Heart right ventricle (tissue), 16 donors: ENCODE results near the gene MEF2B. TPM values are rescaled to one million over a fixed set of nuclear protein-coding genes. Genes with fewer than 3 reads are reported as not detected.
"Not testable (repeated sequence)": the region's sequence is repeated elsewhere in the genome, so short reads cannot be mapped to it uniquely, and the experiment has no call there.

Experiments used
- ATAC-seq, 8 donors: fragments of 200-7000 bp; cut with Tn5 transposase; one replicate each; pipeline ENCODE4 v1.9.1; 2020; ENCODE audit warnings: mild to moderate bottlenecking in 8 of 8, moderate library complexity in 8 of 8, moderate number of reproducible peaks in 1 of 8
- DNase-seq, 2 donors: peaks; one replicate each; pipeline ENCODE4 v3.0.0-alpha.2; 2020
- H3K27ac ChIP-seq, 10 donors: fragments of 200-600 bp; sonication (generic) in 2 of 10; one replicate each; pipeline versions ENCODE4 v1.5.0 to v1.8.0; 2020 to 2022; ENCODE audit warnings: mild to moderate bottlenecking in 3 of 10
- H3K27me3 ChIP-seq, 7 donors: fragments of 200-600 bp; one replicate each; pipeline ENCODE4 v1.8.0; 2021 to 2022; ENCODE audit warnings: mild to moderate bottlenecking in 2 of 7
- H3K36me3 ChIP-seq, 9 donors: fragments of 200-600 bp; sonication (generic) in 1 of 9; one replicate each; pipeline versions ENCODE4 v1.5.0 to v1.8.0; 2020 to 2022; ENCODE audit warnings: mild to moderate bottlenecking in 2 of 9
- H3K4me1 ChIP-seq, 9 donors: fragments of 200-600 bp; sonication (generic) in 1 of 9; one replicate each; pipeline versions ENCODE4 v1.5.0 to v1.8.0; 2020 to 2022; ENCODE audit warnings: mild to moderate bottlenecking in 4 of 9
- H3K4me3 ChIP-seq, 10 donors: fragments of 200-600 bp; sonication (generic) in 2 of 10; one replicate each; pipeline versions ENCODE4 v1.5.0 to v1.8.0; 2020 to 2022; ENCODE audit warnings: mild to moderate bottlenecking in 7 of 10, moderate library complexity in 2 of 10
- H3K9me3 ChIP-seq, 11 donors: fragments of 200-600 bp in 10 of 11; sonication (generic) in 2 of 11; one replicate each; pipeline versions ENCODE4 v1.5.0 to v1.8.0; 2013 to 2022; ENCODE audit warnings: mild to moderate bottlenecking in 2 of 11, control low read depth in 1 of 11, moderate library complexity in 1 of 11
- WGBS, 2 donors: extraction: QIAGEN DNeasy Blood & Tissue Kit; methylation state at CpG; one replicate each; pipeline ENCODE4 v1.1.7; 2013; ENCODE audit warnings: inconsistent platforms in 1 of 2; 5-methylcytosine and 5-hydroxymethylcytosine counted together
- intact Hi-C, 10 donors: fragments of 100-400 bp; cut with DNase I; formaldehyde crosslinking; loops; one replicate each; pipeline versions ENCODE4 v1.11.1 to v1.14.2; 2022
- polyA plus RNA-seq, 2 donors: library from polyadenylated mRNA; stranded (reverse); fragments of 200-250 nt; gene quantifications; one replicate each; pipeline ENCODE4 v1.2.3, GENCODE V29; 2013
- total RNA-seq, 10 donors: library from RNA; stranded (reverse); fragmentation: NEBNext Ultra II Directional in 3 of 10; extraction: Animal tissue kit (Norgen Biotek cat#: 25700) in 3 of 10; gene quantifications; one replicate each; pipeline versions ENCODE4 v1.2.1 to v1.2.4, GENCODE V29; 2021 to 2023
- TF ChIP-seq, protein P1 (sequence below), 9 donors: fragments of 200-600 bp; sonication (generic) in 2 of 9; IDR thresholded peaks; one replicate each; pipeline versions ENCODE4 v1.5.0 to v1.8.0; 2021 to 2022; ENCODE audit warnings: antibody characterized with exemption in 9 of 9, mild to moderate bottlenecking in 5 of 9, moderate library complexity in 1 of 9
- donor health status: Arrhythmogenic right ventricular cardiomyopathy.
- donor health status: ischemic (EF 13 %, LVEDD 7.1; RV severe dilation, severe dysfunction).
- donor health status: healthy with polysubstance abuse.
- donor health status: DM: no; HTN: yes; CAD: no.
- donor health status: DM: no; HTN: no; CAD: no.
- donor health status: ischemic (EF 25% LVEDD 6.9; RV normal size, moderate dysfunction).
- donor health status: ischemic (EF 25% LVEDD 5.7; RV mildly dilated, moderate dysfunction).
- donor health status: healthy.
- donor health status: DM: yes; HTN: yes; CAD: no.
- donor health status: Ischemic cardiomyopathy.
- donor health status: ischemic (EF 35%, LVEDD 5.7; RV mildly dilated, moderate dysfunction).
- donor health status: nonischemic (EF 11% LVEDD 7.7; RV severe dilation, severe dysfunction).
- donor health status: DM: yes; HTN: yes; CAD: no.
- donor health status: PGD.
- donor health status: ischemic (EF 29% LVEDD 5.4; RV normal size, mild dysfunction).
- donor health status: nonischemic (EF 23%, LVEDD 6.1; RV moderate dilation, normal function).

The MEF2B gene
- total and polyA plus RNA-seq, 12 donors: 0.34 to 2.3 (median 0.54) TPM; not detected in 3

DNA sequence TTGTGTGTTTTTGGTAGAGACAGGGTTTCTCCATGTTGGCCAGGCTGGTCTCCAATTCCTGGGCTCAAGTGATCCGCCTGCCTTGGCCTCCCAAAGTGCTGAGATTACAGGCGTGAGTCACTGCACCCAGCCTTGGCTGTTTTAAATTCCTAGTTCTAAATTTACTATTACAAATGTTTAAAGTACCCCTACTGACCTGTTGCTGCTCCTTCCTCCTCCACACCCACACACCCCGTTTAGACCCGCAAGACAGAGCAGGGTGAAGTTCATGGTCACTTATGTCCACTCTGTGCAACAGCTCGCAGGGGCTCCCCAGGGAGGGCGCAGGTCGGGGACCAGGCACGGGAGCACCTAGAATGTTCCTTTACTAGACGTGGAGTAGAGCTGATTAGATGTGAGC, 60.5 kb downstream of the MEF2B start:
- Histone ChIP-seq H3K9me3 (no peaks in the 10 kb centered on the region), H3K27ac (peak overlapping the region in 1 of 10 donors; percentile 31), H3K4me3 (no peak overlapping the region), H3K27me3 (no peaks in the 10 kb centered on the region), H3K4me1 (peaks cover 0 to 24% (median 0%) of the 10 kb centered on the region in 9 donors), H3K36me3 (peaks cover 0 to 12% (median 0%) of the 10 kb centered on the region in 9 donors)
- peak in 1 of 8 donors; percentile 8 for ATAC-seq
- DNase-seq: no peak
- intact Hi-C loops: loop anchor here in 1 of 10 donors (10.0 kb wide), 1 partner anchor 55 kb away; no protein-coding TSS in a partner anchor
- TF ChIP-seq, protein P1, sequence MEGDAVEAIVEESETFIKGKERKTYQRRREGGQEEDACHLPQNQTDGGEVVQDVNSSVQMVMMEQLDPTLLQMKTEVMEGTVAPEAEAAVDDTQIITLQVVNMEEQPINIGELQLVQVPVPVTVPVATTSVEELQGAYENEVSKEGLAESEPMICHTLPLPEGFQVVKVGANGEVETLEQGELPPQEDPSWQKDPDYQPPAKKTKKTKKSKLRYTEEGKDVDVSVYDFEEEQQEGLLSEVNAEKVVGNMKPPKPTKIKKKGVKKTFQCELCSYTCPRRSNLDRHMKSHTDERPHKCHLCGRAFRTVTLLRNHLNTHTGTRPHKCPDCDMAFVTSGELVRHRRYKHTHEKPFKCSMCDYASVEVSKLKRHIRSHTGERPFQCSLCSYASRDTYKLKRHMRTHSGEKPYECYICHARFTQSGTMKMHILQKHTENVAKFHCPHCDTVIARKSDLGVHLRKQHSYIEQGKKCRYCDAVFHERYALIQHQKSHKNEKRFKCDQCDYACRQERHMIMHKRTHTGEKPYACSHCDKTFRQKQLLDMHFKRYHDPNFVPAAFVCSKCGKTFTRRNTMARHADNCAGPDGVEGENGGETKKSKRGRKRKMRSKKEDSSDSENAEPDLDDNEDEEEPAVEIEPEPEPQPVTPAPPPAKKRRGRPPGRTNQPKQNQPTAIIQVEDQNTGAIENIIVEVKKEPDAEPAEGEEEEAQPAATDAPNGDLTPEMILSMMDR (IDR thresholded peaks at IDR 0.05): no peak
- 74 to 82% methylated on average over 9 of the region's 9 CpGs for WGBS, 2 donors

DNA sequence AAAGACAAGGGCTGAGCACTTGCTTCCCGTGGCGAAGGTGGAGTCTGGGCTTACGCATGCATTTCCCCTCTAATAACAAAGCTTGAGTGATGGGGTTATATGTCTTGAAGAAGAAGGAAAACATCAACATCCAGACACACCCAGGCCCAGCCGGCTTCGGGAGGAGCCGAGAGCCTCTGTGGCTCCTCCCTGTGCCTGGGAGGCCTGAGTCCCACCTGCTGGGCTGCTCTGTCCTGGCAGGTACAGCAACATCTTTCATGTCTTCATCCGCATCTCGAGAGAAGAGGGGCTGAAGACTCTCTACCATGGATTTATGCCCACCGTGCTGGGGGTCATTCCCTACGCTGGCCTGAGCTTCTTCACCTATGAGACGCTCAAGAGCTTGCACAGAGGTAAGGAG, 62.4 kb downstream of the MEF2B start:
- no peak overlapping the region for H3K27ac ChIP-seq
- TF ChIP-seq, protein P1 (IDR thresholded peaks at IDR 0.05): no peak
- WGBS, 2 donors: 86 to 87% methylated on average over 11 of the region's 11 CpGs
- H3K4me3 ChIP-seq: no peak overlapping the region
- H3K9me3 ChIP-seq: no peaks in the 10 kb centered on the region
- intact Hi-C loops: loop anchor here in 1 of 10 donors (10.0 kb wide), 1 partner anchor 53 kb away; no protein-coding TSS in a partner anchor
- no peak for ATAC-seq
- no peaks in the 10 kb centered on the region for H3K27me3 ChIP-seq
- H3K36me3 ChIP-seq: peaks cover 0 to 12% (median 0%) of the 10 kb centered on the region in 9 donors
- DNase-seq: no peak
- H3K4me1 ChIP-seq: peaks cover 0 to 24% (median 0%) of the 10 kb centered on the region in 9 donors

DNA sequence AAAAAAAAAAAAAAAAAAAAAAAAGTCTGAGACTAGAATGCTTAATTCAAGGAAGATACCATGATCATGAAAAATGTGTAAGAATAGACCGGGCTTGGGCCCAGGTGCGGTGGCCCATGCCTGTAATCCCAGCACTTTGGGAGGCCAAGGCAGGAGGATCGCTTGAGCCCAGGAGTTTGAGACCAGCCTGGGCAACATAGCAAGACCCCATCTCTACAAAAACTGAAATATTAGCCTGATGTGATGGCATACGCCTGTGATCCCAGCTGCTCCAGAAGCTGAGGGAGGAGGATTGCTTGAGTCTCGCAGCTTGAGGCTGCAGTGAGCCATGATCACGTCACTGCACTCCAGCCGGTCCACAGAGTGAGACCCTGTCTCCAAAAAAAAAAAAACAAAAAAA, 63.1 kb downstream of the MEF2B start:
- not testable (repeated sequence) for H3K9me3 ChIP-seq, DNase-seq, ATAC-seq, H3K27ac ChIP-seq, H3K27me3 ChIP-seq, H3K4me3 ChIP-seq
- intact Hi-C loops: loop anchor here in 1 of 10 donors (10.0 kb wide), 1 partner anchor 52 kb away; no protein-coding TSS in a partner anchor
- peaks cover 0 to 24% (median 0%) of the 10 kb centered on the region in 9 donors for H3K4me1 ChIP-seq
- 98% methylated on average over 7 of the region's 7 CpGs for WGBS, 2 donors
- peaks cover 0 to 15% (median 0%) of the 10 kb centered on the region in 9 donors for H3K36me3 ChIP-seq

DNA sequence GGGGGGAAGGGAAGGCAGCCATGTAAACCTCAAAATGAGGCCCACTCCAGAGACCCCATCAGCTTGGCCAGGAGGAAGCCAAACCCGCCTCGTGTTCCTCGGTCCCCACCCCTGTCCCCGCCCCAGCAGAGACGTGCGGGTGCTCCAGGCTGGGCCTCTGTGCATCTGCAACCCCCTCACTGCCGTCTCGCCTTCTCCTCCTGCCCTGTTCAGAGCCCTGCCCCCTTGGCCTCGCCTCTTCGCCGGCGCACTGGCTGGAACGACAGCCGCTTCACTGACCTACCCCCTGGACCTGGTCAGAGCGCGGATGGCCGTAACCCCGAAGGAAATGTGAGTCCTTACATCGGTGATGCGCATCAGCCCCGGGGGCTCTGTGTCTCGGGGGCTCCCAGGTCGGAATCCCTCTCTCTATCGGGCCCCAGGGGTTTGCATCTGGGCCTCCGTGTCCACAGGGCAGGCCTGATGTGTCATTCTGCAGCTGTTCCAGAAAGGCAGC, 64.0 kb downstream of the MEF2B start:
- intact Hi-C loops: loop anchor here in 1 of 10 donors (10.0 kb wide), 1 partner anchor 51 kb away; no protein-coding TSS in a partner anchor
- H3K4me1 ChIP-seq: peaks cover 0 to 24% (median 0%) of the 10 kb centered on the region in 9 donors
- H3K4me3 ChIP-seq: peak overlapping the region in 8 of 10 donors; percentile 21 to 45 (median 42)
- H3K27ac ChIP-seq: peak overlapping the region in 1 of 10 donors; percentile 44
- DNase-seq (no peak), ATAC-seq (peak in 7 of 8 donors; percentile 20 to 47 (median 31))
- H3K36me3 ChIP-seq: peaks cover 0 to 21% (median 0%) of the 10 kb centered on the region in 9 donors
- no peaks in the 10 kb centered on the region for H3K27me3 ChIP-seq
- WGBS, 2 donors: 39 to 54% methylated on average over 25 of the region's 25 CpGs
- TF ChIP-seq, protein P1 (IDR thresholded peaks at IDR 0.05): no peak
- no peaks in the 10 kb centered on the region for H3K9me3 ChIP-seq
